H9 (cell line): ENCODE measurements around the gene TSR1. TPM values are rescaled to one million over a fixed set of nuclear protein-coding genes. Genes with fewer than 3 reads are reported as not detected.

Experiments used
- DNase-seq: peaks from one replicate; pipeline ENCODE4 v3.0.0-alpha.2; 2017
- H2AFZ ChIP-seq: one replicate; pipeline ENCODE4 v1.6.1; 2013; ENCODE audit warnings: mild to moderate bottlenecking, low read length, control low read depth, moderate library complexity
- H2AK5ac ChIP-seq: 2 replicates; pipeline ENCODE4 v1.6.1; 2013; ENCODE audit warnings: low read length, control low read depth, mixed read lengths; ENCODE audit not compliant: insufficient read length
- H2BK120ac ChIP-seq: one replicate; pipeline ENCODE4 v1.6.1; 2013; ENCODE audit warnings: low read depth, mild to moderate bottlenecking, low read length, control low read depth, inconsistent platforms; ENCODE audit not compliant: poor library complexity, severe bottlenecking
- H2BK12ac ChIP-seq: 2 replicates; pipeline ENCODE4 v1.6.1; 2013; ENCODE audit warnings: low read length, control low read depth, mixed read lengths, low read depth; ENCODE audit not compliant: insufficient read length
- H2BK15ac ChIP-seq: 2 replicates; pipeline ENCODE4 v1.6.1; 2013; ENCODE audit warnings: low read depth, low read length, control low read depth
- H2BK20ac ChIP-seq: one replicate; pipeline ENCODE4 v1.6.1; 2013; ENCODE audit warnings: low read depth, mild to moderate bottlenecking, low read length, control low read depth, inconsistent platforms; ENCODE audit not compliant: poor library complexity, severe bottlenecking
- H2BK5ac ChIP-seq: 2 replicates; pipeline ENCODE4 v1.6.1; 2013; ENCODE audit warnings: low read length, control low read depth, mixed read lengths; ENCODE audit not compliant: insufficient read length
- H3K14ac ChIP-seq: 2 replicates; pipeline ENCODE4 v1.6.1; 2013; ENCODE audit warnings: low read length, control low read depth; ENCODE audit not compliant: insufficient read depth
- H3K18ac ChIP-seq: 2 replicates; pipeline ENCODE4 v1.6.1; 2013; ENCODE audit warnings: low read depth, mild to moderate bottlenecking, mixed read lengths, low read length, control low read depth; ENCODE audit not compliant: insufficient read length
- H3K23ac ChIP-seq: 2 replicates; pipeline ENCODE4 v1.6.1; 2013; ENCODE audit warnings: low read length, control low read depth, mixed read lengths, low read depth; ENCODE audit not compliant: insufficient read length
- H3K23me2 ChIP-seq: 2 replicates; pipeline ENCODE4 v1.6.1; 2013; ENCODE audit warnings: low read depth, mild to moderate bottlenecking, mixed read lengths, low read length, control low read depth; ENCODE audit not compliant: insufficient read length, poor library complexity, severe bottlenecking
- H3K27ac ChIP-seq: 2 replicates; pipeline ENCODE4 v1.5.1; 2013; ENCODE audit warnings: low read length, control low read depth, mixed read lengths, low read depth; ENCODE audit not compliant: insufficient read length
- H3K27me3 ChIP-seq: 2 replicates; pipeline ENCODE4 v1.6.1; 2013; ENCODE audit warnings: low read length, control low read depth, inconsistent platforms; ENCODE audit not compliant: insufficient read depth
- H3K4ac ChIP-seq: 2 replicates; pipeline ENCODE4 v1.6.1; 2013; ENCODE audit warnings: low read depth, mild to moderate bottlenecking, control low read depth, inconsistent platforms, low read length, moderate library complexity
- H3K4me1 ChIP-seq: 2 replicates; pipeline ENCODE4 v1.6.1; 2013; ENCODE audit warnings: low read length, control low read depth, inconsistent platforms; ENCODE audit not compliant: insufficient read depth
- H3K4me2 ChIP-seq: 2 replicates; pipeline ENCODE4 v1.6.1; 2013; ENCODE audit warnings: low read length, control low read depth, mixed read lengths; ENCODE audit not compliant: insufficient read length, insufficient read depth
- H3K56ac ChIP-seq: 2 replicates; pipeline ENCODE4 v1.6.1; 2013; ENCODE audit warnings: low read depth, mild to moderate bottlenecking, mixed read lengths, low read length, control low read depth; ENCODE audit not compliant: insufficient read length
- H3K79me1 ChIP-seq: 2 replicates; pipeline ENCODE4 v1.6.1; 2013; ENCODE audit warnings: low read depth, mild to moderate bottlenecking, moderate library complexity, low read length, control low read depth, inconsistent platforms; ENCODE audit not compliant: insufficient read depth, poor library complexity, severe bottlenecking
- H3K79me2 ChIP-seq: 2 replicates; pipeline ENCODE4 v1.6.1; 2013; ENCODE audit warnings: low read length, control low read depth, inconsistent platforms; ENCODE audit not compliant: insufficient read depth
- H3K9ac ChIP-seq: 2 replicates; pipeline ENCODE4 v1.6.1; 2013; ENCODE audit warnings: low read length, control low read depth, mixed read lengths; ENCODE audit not compliant: insufficient read length; ENCODE audit errors: extremely low read depth
- H3K9me3 ChIP-seq: one replicate; pipeline ENCODE4 v1.6.1; 2013; ENCODE audit warnings: low read depth, low read length, inconsistent platforms; ENCODE audit not compliant: control insufficient read depth
- H3T11ph ChIP-seq: one replicate; pipeline ENCODE4 v1.6.1; 2013; ENCODE audit warnings: mild to moderate bottlenecking, low read length, control low read depth, inconsistent platforms
- H4K20me1 ChIP-seq: one replicate; pipeline ENCODE4 v1.6.1; 2013; ENCODE audit not compliant: control insufficient read depth, insufficient read length, insufficient read depth
- H4K5ac ChIP-seq: 2 replicates; pipeline ENCODE4 v1.6.1; 2013; ENCODE audit warnings: low read depth, mild to moderate bottlenecking, mixed read lengths, low read length, control low read depth; ENCODE audit not compliant: insufficient read length
- H4K8ac ChIP-seq: replicated peaks from 2 replicates; pipeline ENCODE4 v1.6.1; 2013; ENCODE audit warnings: low read length, control low read depth, mixed read lengths, low read depth; ENCODE audit not compliant: insufficient read length
- H4K91ac ChIP-seq: 2 replicates; pipeline ENCODE4 v1.6.1; 2013; ENCODE audit warnings: low read depth, mild to moderate bottlenecking, moderate library complexity, mixed read lengths, low read length, control low read depth; ENCODE audit not compliant: insufficient read length
- H3K27ac Mint-ChIP-seq, 3 experiments: 2 replicates in 2 of 3; 3 replicates in 1 of 3; pipeline ENCODE4 v1.8.0; 2020 to 2021; ENCODE audit warnings: mixed read lengths in 3 of 3, mild to moderate bottlenecking in 1 of 3, moderate library complexity in 1 of 3
- H3K27me3 Mint-ChIP-seq: 2 replicates; pipeline ENCODE4 v1.8.0; 2021; ENCODE audit warnings: low read depth, mild to moderate bottlenecking, moderate library complexity, mixed read lengths
- H3K36me3 Mint-ChIP-seq, 3 experiments: 2 replicates in 2 of 3; 3 replicates in 1 of 3; pipeline ENCODE4 v1.8.0; 2020 to 2021; ENCODE audit warnings: low read depth in 3 of 3, mixed read lengths in 3 of 3; ENCODE audit not compliant: insufficient read depth in 1 of 3
- H3K4me1 Mint-ChIP-seq, 2 experiments: 2 replicates each; pipeline ENCODE4 v1.8.0; 2020; ENCODE audit warnings: mixed read lengths in 2 of 2
- H3K4me3 Mint-ChIP-seq, 2 experiments: 2 replicates in 1 of 2; 3 replicates in 1 of 2; pipeline ENCODE4 v1.8.0; 2020 to 2021; ENCODE audit warnings: mild to moderate bottlenecking in 2 of 2, mixed read lengths in 2 of 2, moderate library complexity in 1 of 2
- H3K9me3 Mint-ChIP-seq, 2 experiments: 2 replicates in 1 of 2; 3 replicates in 1 of 2; pipeline ENCODE4 v1.8.0; 2020; ENCODE audit warnings: mild to moderate bottlenecking in 2 of 2, mixed read lengths in 2 of 2, moderate library complexity in 1 of 2
- CTCF ChIP-seq: fragments of 200-600 bp; sonication (generic); conservative IDR thresholded peaks from 3 replicates; pipeline ENCODE4 v1.8.0; 2021; ENCODE audit warnings: antibody characterized with exemption, mild to moderate bottlenecking
- WGBS: extraction: QIAGEN DNeasy Blood & Tissue Kit; methylation state at CpG from one replicate; pipeline ENCODE4 v1.1.7; 2013; ENCODE audit warnings: missing lambda C conversion rate, low lambda C conversion rate, mixed read lengths; ENCODE audit not compliant: insufficient read length; ENCODE audit errors: extremely low coverage; 5-methylcytosine and 5-hydroxymethylcytosine counted together
- total RNA-seq: library from RNA; stranded (reverse); gene quantifications from 2 replicates; pipeline ENCODE4 v1.2.1, GENCODE V29; 2021

TSR1 gene
- total RNA-seq, 1 experiment from 2014 or later, result 81.1 TPM

- Histone ChIP-seq H3K23ac (no peak overlapping the region), H4K8ac (no peak overlapping the region), H3K9me3 (no peaks in the 10 kb centered on the region), H3K9ac (no peak overlapping the region), H3K4ac (no peak overlapping the region), H2BK12ac (no peak overlapping the region), H4K20me1 (no peaks in the 10 kb centered on the region), H3T11ph (no peak overlapping the region), H4K5ac (no peak overlapping the region), H3K27ac (no peak overlapping the region), H2AFZ (no peak overlapping the region), H2BK5ac (no peak overlapping the region), H3K79me1 (no peaks in the 10 kb centered on the region), H3K18ac (no peak overlapping the region), H3K14ac (no peak overlapping the region; the same call in 1 of the 2 replicates), H2BK20ac (no peak overlapping the region), H2BK15ac (no peak overlapping the region), H3K79me2 (no peaks in the 10 kb centered on the region), H3K4me2 (no peak overlapping the region), H3K4me1 (0 out of 2 replicates have a peak, but pooled peaks cover 2% of the 10 kb centered on the region), H2BK120ac (no peak overlapping the region), H3K56ac (no peak overlapping the region), H3K27me3 (no peaks in the 10 kb centered on the region), H2AK5ac (no peak overlapping the region), H3K23me2 (no peaks in the 10 kb centered on the region), H4K91ac (no peak overlapping the region)
- H3K4me3 Mint-ChIP-seq, result no peak overlapping the region
- no peak for DNase-seq
- TF ChIP-seq CTCF, result no peak
- H3K27ac Mint-ChIP-seq, result no peak overlapping the region
- H3K27me3 Mint-ChIP-seq, result peaks cover 3% of the 10 kb centered on the region; the same call in 1 of the 2 replicates
- H3K36me3 Mint-ChIP-seq, result peaks cover 4 to 18% (median 8%) of the 10 kb centered on the region in 3 experiments; a peak in 6 of 7 replicates
- no peaks in the 10 kb centered on the region for H3K9me3 Mint-ChIP-seq
- H3K4me1 Mint-ChIP-seq, result peaks cover 2 to 4% of the 10 kb centered on the region in 2 experiments
- no CpG with 5 or more reads among the region's 21 CpGs for WGBS
Measured at GRCh38 chr17:2363318-2363717, 27.1 kb upstream of the TSR1 start.
